NB4 (cell line): ENCODE data around the gene CCNY.

ENCODE experiments used
- CTCF ChIP-seq: IDR thresholded peaks from one replicate; pipeline ENCODE4 v1.5.1; 2012; ENCODE audit warnings: low read depth, low read length
- MYC ChIP-seq: IDR thresholded peaks from 2 replicates; pipeline ENCODE4 v1.6.1; 2011; ENCODE audit warnings: low read depth, low read length
- POLR2A ChIP-seq: IDR thresholded peaks from 2 replicates; pipeline ENCODE4 v1.6.1; 2011; ENCODE audit warnings: mild to moderate bottlenecking; ENCODE audit not compliant: insufficient read length; ENCODE audit errors: extremely low read depth
- TF ChIP-seq, protein P1 (sequence below): IDR thresholded peaks from 2 replicates; pipeline ENCODE4 v1.6.1; 2011; ENCODE audit warnings: low read depth, low read length

GRCh38 chr10:35488228-35488627, 151.9 kb downstream of the CCNY start:
- TF ChIP-seq CTCF (no peak), POLR2A (no peak), MYC (no peak)
- TF ChIP-seq, protein P1, sequence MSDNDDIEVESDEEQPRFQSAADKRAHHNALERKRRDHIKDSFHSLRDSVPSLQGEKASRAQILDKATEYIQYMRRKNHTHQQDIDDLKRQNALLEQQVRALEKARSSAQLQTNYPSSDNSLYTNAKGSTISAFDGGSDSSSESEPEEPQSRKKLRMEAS = no peak
